HG02938 (cell line): ENCODE measurements around the gene NDUFB10.
A peak's percentile ranks its signal among the peaks of the same experiment; 100 is the strongest.
"Not testable (repeated sequence)": the region's sequence is repeated elsewhere in the genome, so short reads cannot be mapped to it uniquely, and the experiment has no call there.

ENCODE experiments used
- ATAC-seq: cut with Tn5 transposase; IDR thresholded peaks from one replicate; pipeline ENCODE4 v1.9.1; 2021; ENCODE audit warnings: mild to moderate bottlenecking, moderate library complexity; ENCODE audit not compliant: unreplicated experiment

The NDUFB10 gene

GRCh38 chr16:1959269-1960039 is at the start of gene NDUFB10:
Gene NDUFB10 (plus strand): TSS chr16:1959538. CDS start chr16:1959625, 87 bp downstream.
- peak; percentile 66 for ATAC-seq

GRCh38 chr16:1909561-1910231 is 49.6 kb upstream of the NDUFB10 start:
- no peak for ATAC-seq

- no peak for ATAC-seq
Observed at GRCh38 chr16:1911467-1912214, 47.7 kb upstream of the NDUFB10 start.

GRCh38 chr16:1912215-1912543 is 47.2 kb upstream of the NDUFB10 start:
- ATAC-seq: no peak

- no peak for ATAC-seq
Observed at GRCh38 chr16:1913327-1914083, 45.8 kb upstream of the NDUFB10 start.

GRCh38 chr16:1914084-1914608 is 45.2 kb upstream of the NDUFB10 start:
- no peak for ATAC-seq

- no peak for ATAC-seq
Observed at GRCh38 chr16:1914988-1915387, 44.4 kb upstream of the NDUFB10 start.

- ATAC-seq: no peak
Observed at GRCh38 chr16:1915732-1916639, 43.4 kb upstream of the NDUFB10 start.

GRCh38 chr16:1916640-1916990 is 42.7 kb upstream of the NDUFB10 start:
- ATAC-seq: no peak

- no peak for ATAC-seq
Observed at GRCh38 chr16:1917056-1917664, 42.2 kb upstream of the NDUFB10 start.

- ATAC-seq: no peak
Observed at GRCh38 chr16:1917665-1918350, 41.5 kb upstream of the NDUFB10 start.

GRCh38 chr16:1918351-1919326 is 40.7 kb upstream of the NDUFB10 start, which contains the start of gene HS3ST6:
Gene HS3ST6 (minus strand): TSS chr16:1918415. CDS start chr16:1918323, 92 bp downstream.
- ATAC-seq: no peak

GRCh38 chr16:1919327-1919998 is 39.9 kb upstream of the NDUFB10 start:
- ATAC-seq: no peak

GRCh38 chr16:1920122-1920521 is 39.2 kb upstream of the NDUFB10 start:
- ATAC-seq: not testable (repeated sequence)

- ATAC-seq: no peak
Observed at GRCh38 chr16:1920727-1921171, 38.6 kb upstream of the NDUFB10 start.

- ATAC-seq: no peak
Observed at GRCh38 chr16:1922357-1922756, 37.0 kb upstream of the NDUFB10 start.
